Brain microvascular endothelial cell (primary cell): Measurements from ENCODE around the gene CLTC.
"Not testable (repeated sequence)": the region's sequence is repeated elsewhere in the genome, so short reads cannot be mapped to it uniquely, and the experiment has no call there.

ENCODE experiments used
- DNase-seq: peaks from one replicate; pipeline ENCODE4 v3.0.0-alpha.2; 2020
- H3K27ac ChIP-seq: fragments of 250-450 bp; sonication (Bioruptor Pico); 2 replicates; pipeline ENCODE4 v1.5.1; 2020; ENCODE audit warnings: mild to moderate bottlenecking, moderate library complexity
- H3K27me3 ChIP-seq: fragments of 250-450 bp; sonication (Bioruptor Pico); replicated peaks from 2 replicates; pipeline ENCODE4 v1.5.1; 2020; ENCODE audit warnings: mild to moderate bottlenecking
- H3K36me3 ChIP-seq: fragments of 250-450 bp; sonication (Bioruptor Pico); replicated peaks from 2 replicates; pipeline ENCODE4 v1.5.1; 2020; ENCODE audit warnings: mild to moderate bottlenecking
- H3K4me3 ChIP-seq: 2 replicates; pipeline ENCODE4 v1.5.1; 2011; ENCODE audit warnings: low read depth, mild to moderate bottlenecking, control low read depth, low read length, moderate library complexity
- CTCF ChIP-seq: IDR thresholded peaks from 2 replicates; pipeline ENCODE4 v1.5.1; 2011; ENCODE audit warnings: low read depth, mild to moderate bottlenecking, moderate library complexity, low read length, control low read depth, inconsistent platforms; ENCODE audit errors: missing control alignments
- in situ Hi-C: cut with HindIII; loops from 2 replicates; pipeline ENCODE4 v1.10.0; 2017; ENCODE audit warnings: low sequenced_read_pairs, low pct_ligation_motif_present

Gene CLTC

DNA sequence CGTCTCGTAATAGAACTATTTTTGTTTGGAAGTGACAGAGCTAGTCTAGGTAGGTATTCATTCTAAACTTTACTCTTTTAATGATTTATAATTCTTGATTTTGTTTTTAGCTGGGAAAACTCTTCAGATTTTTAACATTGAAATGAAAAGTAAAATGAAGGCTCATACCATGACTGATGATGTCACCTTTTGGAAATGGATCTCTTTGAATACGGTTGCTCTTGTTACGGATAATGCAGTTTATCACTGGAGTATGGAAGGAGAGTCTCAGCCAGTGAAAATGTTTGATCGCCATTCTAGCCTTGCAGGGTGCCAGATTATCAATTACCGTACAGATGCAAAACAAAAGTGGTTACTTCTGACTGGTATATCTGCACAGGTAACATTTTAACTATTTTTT is 27.6 kb downstream of the CLTC start:
- no peak for TF ChIP-seq CTCF
- no peak for DNase-seq
- in situ Hi-C loops: no loop called here
- Histone ChIP-seq H3K36me3 (peaks cover 47% of the 10 kb centered on the region), H3K4me3 (no peak overlapping the region), H3K27me3 (no peaks in the 10 kb centered on the region), H3K27ac (no peak overlapping the region)

GRCh38 chr17:59649886-59650285 is 30.2 kb downstream of the CLTC start:
- Histone ChIP-seq H3K4me3 (no peak overlapping the region), H3K27ac (no peak overlapping the region), H3K27me3 (no peaks in the 10 kb centered on the region), H3K36me3 (peaks cover 69% of the 10 kb centered on the region)
- in situ Hi-C loops: no loop called here
- no peak for DNase-seq
- no peak for TF ChIP-seq CTCF

- Histone ChIP-seq H3K4me3 (no peak overlapping the region), H3K27ac (no peak overlapping the region), H3K27me3 (no peaks in the 10 kb centered on the region), H3K36me3 (peaks cover 72% of the 10 kb centered on the region)
- no peak for DNase-seq
- in situ Hi-C loops: no loop called here
- TF ChIP-seq CTCF: no peak
Observed at GRCh38 chr17:59650642-59651041, 30.9 kb downstream of the CLTC start.

DNA sequence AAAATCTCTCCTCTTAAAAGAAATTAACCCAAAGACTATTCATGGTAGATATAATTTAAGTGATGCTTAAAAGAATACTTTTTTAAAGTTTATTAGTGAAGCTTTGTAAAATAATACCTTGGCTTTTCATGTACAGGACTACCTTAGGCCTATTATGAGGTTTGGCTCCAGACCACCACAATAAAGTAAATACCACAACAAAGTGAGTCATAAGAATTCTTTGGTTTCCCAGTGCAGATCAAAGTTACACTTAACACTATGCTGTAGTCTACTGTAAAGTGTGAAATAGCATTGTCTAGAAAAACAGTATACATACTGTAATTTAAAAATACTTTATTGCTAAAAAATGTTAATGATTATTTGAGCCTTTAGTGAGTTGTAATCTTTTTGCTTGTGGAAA is 31.7 kb downstream of the CLTC start:
- H3K27ac ChIP-seq: no peak overlapping the region
- H3K27me3 ChIP-seq: no peaks in the 10 kb centered on the region
- no peak for TF ChIP-seq CTCF
- DNase-seq: no peak
- H3K4me3 ChIP-seq: no peak overlapping the region
- in situ Hi-C loops: no loop called here
- H3K36me3 ChIP-seq: peaks cover 73% of the 10 kb centered on the region

GRCh38 chr17:59652119-59652518 is 32.4 kb downstream of the CLTC start:
- in situ Hi-C loops: no loop called here
- no peaks in the 10 kb centered on the region for H3K27me3 ChIP-seq
- peak; percentile 17 for DNase-seq
- H3K36me3 ChIP-seq: peaks cover 74% of the 10 kb centered on the region
- no peak for TF ChIP-seq CTCF
- H3K27ac ChIP-seq: peak overlapping the region; percentile 19
- no peak overlapping the region for H3K4me3 ChIP-seq

DNA sequence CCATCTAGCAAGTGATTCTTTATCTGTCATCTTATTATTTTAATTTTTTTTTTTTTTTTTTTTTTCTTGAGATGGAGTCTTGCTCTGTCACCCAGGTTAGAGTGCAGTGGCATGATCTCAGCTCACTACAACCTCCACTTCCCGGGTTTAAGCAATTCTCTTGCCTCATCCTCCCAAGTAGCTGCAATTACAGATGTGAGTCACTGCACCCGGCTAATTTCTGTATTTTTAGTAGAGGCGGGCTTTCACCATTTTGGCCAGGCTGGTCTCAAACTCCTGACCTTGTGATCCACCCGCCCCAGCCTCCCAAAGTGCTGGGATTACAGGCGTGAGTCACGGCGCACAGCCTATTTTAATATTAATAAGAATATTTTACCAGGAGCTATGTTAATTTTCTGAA is 36.9 kb downstream of the CLTC start:
- H3K27ac ChIP-seq, H3K4me3 ChIP-seq, H3K27me3 ChIP-seq, in situ Hi-C loops: not testable (repeated sequence)
- peak; percentile 81 for DNase-seq
- peaks cover 74% of the 10 kb centered on the region for H3K36me3 ChIP-seq
